ENCODE results near the gene RND1. TPM values are rescaled to one million over a fixed set of nuclear protein-coding genes. Genes with fewer than 3 reads are reported as not detected.

The RND1 gene
- total RNA-seq, 5 donors from 2014 or later (not counting 1 experiment from before 2014, with no cell fraction given) = 2.6 to 10.5 (median 5.0) TPM

GRCh38 chr12:48828841-48829575, 36.7 kb downstream of the RND1 start:
- Mint-ChIP-seq H3K9me3 (no peaks in the 10 kb centered on the region), H3K27ac (no peak overlapping the region), H3K36me3 (peaks cover 30% of the 10 kb centered on the region), H3K4me1 (peaks cover 0 to 5% (median 2%) of the 10 kb centered on the region in 3 donors), H3K27me3 (no peaks in the 10 kb centered on the region), H3K4me3 (no peak overlapping the region)
- Histone ChIP-seq H3K27me3 (replicated peaks in 1 of 2; ENCODE audit: control insufficient read depth in 2 of 2, extremely low read depth in 1 of 2, insufficient read depth in 2 of 2, low read length in 1 of 2) (no peaks in the 10 kb centered on the region), H3K27ac (ENCODE audit: low read length) (no peak overlapping the region), H3K9me3 (no peaks in the 10 kb centered on the region), H3K4me3 (ENCODE audit: control insufficient read depth in 1 of 2, extremely low read depth in 1 of 2, low read length in 1 of 2) (no peak overlapping the region), H3K4me1 (ENCODE audit: control insufficient read depth in 1 of 2, extremely low read depth in 1 of 2, insufficient read depth in 2 of 2, low read length in 2 of 2) (peaks cover 0 to 3% of the 10 kb centered on the region in 2 experiments), H3K36me3 (ENCODE audit: control insufficient read depth in 2 of 2, extremely low read depth in 1 of 2, insufficient read depth in 1 of 2, low read length in 1 of 2) (peaks cover 33 to 61% of the 10 kb centered on the region in 2 donors)
- DNase-seq (no peak), ATAC-seq (replicated peaks in 1 of 4) (no peak)
- ChIA-PET POLR2A (no interaction called here), CTCF (interaction anchor here in 1 of 2 donors (0.6 kb wide), 1 partner anchor 160 kb away, joined by 3 read pairs; no protein-coding TSS in a partner anchor)
- 96% methylated on average over 10 of the region's 16 CpGs for WGBS (ENCODE audit: insufficient coverage)

- CTCF ChIA-PET = no interaction called here
- Histone ChIP-seq H3K9me3 (no peaks in the 10 kb centered on the region), H3K4me1 (ENCODE audit: control insufficient read depth in 1 of 2, extremely low read depth in 1 of 2, insufficient read depth in 2 of 2, low read length in 2 of 2) (peaks cover 0 to 5% of the 10 kb centered on the region in 2 experiments), H3K27ac (ENCODE audit: low read length) (no peak overlapping the region), H3K4me3 (ENCODE audit: control insufficient read depth in 1 of 2, extremely low read depth in 1 of 2, low read length in 1 of 2) (no peak overlapping the region), H3K27me3 (replicated peaks in 1 of 2; ENCODE audit: control insufficient read depth in 2 of 2, extremely low read depth in 1 of 2, insufficient read depth in 2 of 2, low read length in 1 of 2) (no peaks in the 10 kb centered on the region), H3K36me3 (ENCODE audit: control insufficient read depth in 2 of 2, extremely low read depth in 1 of 2, insufficient read depth in 1 of 2, low read length in 1 of 2) (peaks cover 31 to 54% of the 10 kb centered on the region in 2 donors)
- Mint-ChIP-seq H3K9me3 (no peaks in the 10 kb centered on the region), H3K27ac (no peak overlapping the region), H3K4me1 (peaks cover 0 to 7% (median 5%) of the 10 kb centered on the region in 3 donors), H3K36me3 (peaks cover 26% of the 10 kb centered on the region), H3K27me3 (no peaks in the 10 kb centered on the region), H3K4me3 (no peak overlapping the region)
- 63% methylated on average over 2 of the region's 2 CpGs for WGBS (ENCODE audit: insufficient coverage)
- POLR2A ChIA-PET = no interaction called here
- DNase-seq (no peak), ATAC-seq (replicated peaks in 1 of 4) (no peak)
Observed at GRCh38 chr12:48828293-48828692, 37.4 kb downstream of the RND1 start.

GRCh38 chr12:48827513-48828096, 38.1 kb downstream of the RND1 start:
- Histone ChIP-seq H3K4me3 (ENCODE audit: control insufficient read depth in 1 of 2, extremely low read depth in 1 of 2, low read length in 1 of 2) (no peak overlapping the region), H3K36me3 (ENCODE audit: control insufficient read depth in 2 of 2, extremely low read depth in 1 of 2, insufficient read depth in 1 of 2, low read length in 1 of 2) (peaks cover 26 to 47% of the 10 kb centered on the region in 2 donors), H3K4me1 (ENCODE audit: control insufficient read depth in 1 of 2, extremely low read depth in 1 of 2, insufficient read depth in 2 of 2, low read length in 2 of 2) (peaks cover 0 to 5% of the 10 kb centered on the region in 2 experiments), H3K27ac (ENCODE audit: low read length) (no peak overlapping the region), H3K9me3 (no peaks in the 10 kb centered on the region), H3K27me3 (replicated peaks in 1 of 2; ENCODE audit: control insufficient read depth in 2 of 2, extremely low read depth in 1 of 2, insufficient read depth in 2 of 2, low read length in 1 of 2) (no peaks in the 10 kb centered on the region)
- ChIA-PET POLR2A (no interaction called here), CTCF (interaction anchor here (0.6 kb wide), 2 partner anchors 58 to 94 kb away, joined by 3 to 5 read pairs; no protein-coding TSS in a partner anchor)
- H3K4me1 Mint-ChIP-seq = peaks cover 0 to 7% (median 5%) of the 10 kb centered on the region in 3 donors
- no peak for ATAC-seq (replicated peaks in 1 of 4)
- no peak overlapping the region for H3K27ac Mint-ChIP-seq
- H3K9me3 Mint-ChIP-seq = no peaks in the 10 kb centered on the region
- DNase-seq = no peak
- H3K27me3 Mint-ChIP-seq = no peaks in the 10 kb centered on the region
- H3K4me3 Mint-ChIP-seq = no peak overlapping the region
- 96% methylated on average over 15 of the region's 17 CpGs for WGBS (ENCODE audit: insufficient coverage)
- peaks cover 24% of the 10 kb centered on the region for H3K36me3 Mint-ChIP-seq

- H3K27ac ChIP-seq (ENCODE audit: low read length) = no peak overlapping the region
- no peaks in the 10 kb centered on the region for H3K27me3 Mint-ChIP-seq
- no peak overlapping the region for H3K27ac Mint-ChIP-seq
Observed at GRCh38 chr12:48827026-48827425, 38.6 kb downstream of the RND1 start.

GRCh38 chr12:48826209-48826855, 39.3 kb downstream of the RND1 start:
- DNase-seq (no peak), ATAC-seq (replicated peaks in 1 of 4) (no peak)
- no peaks in the 10 kb centered on the region for H3K27me3 Mint-ChIP-seq
- 89% methylated on average over 14 of the region's 15 CpGs for WGBS (ENCODE audit: insufficient coverage)
- no peaks in the 10 kb centered on the region for H3K9me3 Mint-ChIP-seq
- ChIA-PET POLR2A (no interaction called here), CTCF (no interaction called here)
- peaks cover 26 to 34% of the 10 kb centered on the region in 2 donors for H3K36me3 ChIP-seq (ENCODE audit: control insufficient read depth in 2 of 2, extremely low read depth in 1 of 2, insufficient read depth in 1 of 2, low read length in 1 of 2)
- no peaks in the 10 kb centered on the region for H3K27me3 ChIP-seq (replicated peaks in 1 of 2; ENCODE audit: control insufficient read depth in 2 of 2, extremely low read depth in 1 of 2, insufficient read depth in 2 of 2, low read length in 1 of 2)
- H3K27ac Mint-ChIP-seq = no peak overlapping the region
- no peak overlapping the region for H3K27ac ChIP-seq (ENCODE audit: low read length)
- H3K4me1 Mint-ChIP-seq = peaks cover 0 to 7% (median 5%) of the 10 kb centered on the region in 3 donors
- peaks cover 14% of the 10 kb centered on the region for H3K36me3 Mint-ChIP-seq
- no peak overlapping the region for H3K4me3 Mint-ChIP-seq
- H3K9me3 ChIP-seq = no peaks in the 10 kb centered on the region
- H3K4me3 ChIP-seq (ENCODE audit: control insufficient read depth in 1 of 2, extremely low read depth in 1 of 2, low read length in 1 of 2) = no peak overlapping the region
- H3K4me1 ChIP-seq (ENCODE audit: control insufficient read depth in 1 of 2, extremely low read depth in 1 of 2, insufficient read depth in 2 of 2, low read length in 2 of 2) = peaks cover 0 to 5% of the 10 kb centered on the region in 2 experiments

More at GRCh38 chr12:48827026-48827425, 38.6 kb downstream of the RND1 start:
- no peaks in the 10 kb centered on the region for H3K9me3 ChIP-seq
- POLR2A ChIA-PET = no interaction called here
- ATAC-seq (replicated peaks in 1 of 4) (no peak), DNase-seq (no peak)
- peaks cover 19% of the 10 kb centered on the region for H3K36me3 Mint-ChIP-seq
- H3K4me1 ChIP-seq (ENCODE audit: control insufficient read depth in 1 of 2, extremely low read depth in 1 of 2, insufficient read depth in 2 of 2, low read length in 2 of 2) = peaks cover 0 to 5% of the 10 kb centered on the region in 2 experiments
- H3K4me1 Mint-ChIP-seq = peaks cover 0 to 7% (median 5%) of the 10 kb centered on the region in 3 donors
- H3K9me3 Mint-ChIP-seq = no peaks in the 10 kb centered on the region
- 95% methylated on average over 4 of the region's 8 CpGs for WGBS (ENCODE audit: insufficient coverage)
- H3K36me3 ChIP-seq (ENCODE audit: control insufficient read depth in 2 of 2, extremely low read depth in 1 of 2, insufficient read depth in 1 of 2, low read length in 1 of 2) = peaks cover 26 to 41% of the 10 kb centered on the region in 2 donors
- H3K27me3 ChIP-seq (replicated peaks in 1 of 2; ENCODE audit: control insufficient read depth in 2 of 2, extremely low read depth in 1 of 2, insufficient read depth in 2 of 2, low read length in 1 of 2) = no peaks in the 10 kb centered on the region
- no peak overlapping the region for H3K4me3 ChIP-seq (ENCODE audit: control insufficient read depth in 1 of 2, extremely low read depth in 1 of 2, low read length in 1 of 2)
- H3K4me3 Mint-ChIP-seq = no peak overlapping the region
- CTCF ChIA-PET = interaction anchor here (0.6 kb wide), 2 partner anchors 58 to 95 kb away, joined by 3 to 5 read pairs; no protein-coding TSS in a partner anchor

GRCh38 chr12:48824905-48825304, 40.8 kb downstream of the RND1 start:
- ChIA-PET POLR2A (no interaction called here), CTCF (interaction anchor here in 1 of 2 donors (1.0 kb wide), 1 partner anchor 28 kb away, joined by 3 read pairs; no protein-coding TSS in a partner anchor)
- H3K36me3 ChIP-seq (ENCODE audit: control insufficient read depth in 2 of 2, extremely low read depth in 1 of 2, insufficient read depth in 1 of 2, low read length in 1 of 2) = peaks cover 13 to 20% of the 10 kb centered on the region in 2 donors
- peaks cover 0 to 5% of the 10 kb centered on the region in 2 experiments for H3K4me1 ChIP-seq (ENCODE audit: control insufficient read depth in 1 of 2, extremely low read depth in 1 of 2, insufficient read depth in 2 of 2, low read length in 2 of 2)
- no peak for ATAC-seq (replicated peaks in 1 of 4)
- Mint-ChIP-seq H3K4me3 (no peak overlapping the region), H3K27ac (no peak overlapping the region), H3K4me1 (peaks cover 0 to 7% (median 5%) of the 10 kb centered on the region in 3 donors), H3K36me3 (peaks cover 4% of the 10 kb centered on the region), H3K27me3 (no peaks in the 10 kb centered on the region), H3K9me3 (no peaks in the 10 kb centered on the region)
- WGBS (ENCODE audit: insufficient coverage) = 100% methylated on average over 1 of the region's 4 CpGs
- H3K9me3 ChIP-seq = no peaks in the 10 kb centered on the region
- DNase-seq = no peak
- no peak overlapping the region for H3K27ac ChIP-seq (ENCODE audit: low read length)
- H3K27me3 ChIP-seq (replicated peaks in 1 of 2; ENCODE audit: control insufficient read depth in 2 of 2, extremely low read depth in 1 of 2, insufficient read depth in 2 of 2, low read length in 1 of 2) = no peaks in the 10 kb centered on the region
- no peak overlapping the region for H3K4me3 ChIP-seq (ENCODE audit: control insufficient read depth in 1 of 2, extremely low read depth in 1 of 2, low read length in 1 of 2)

All from T-cell (primary cell).